RPMI7951 (cell line): ENCODE data around the gene CACNA1I. TPM values are rescaled to one million over a fixed set of nuclear protein-coding genes. Genes with fewer than 3 reads are reported as not detected.
A peak's percentile ranks its signal among the peaks of the same experiment; 100 is the strongest.
"Not testable (repeated sequence)": the region's sequence is repeated elsewhere in the genome, so short reads cannot be mapped to it uniquely, and the experiment has no call there.

ENCODE experiments used
- DNase-seq: peaks from one replicate; pipeline ENCODE4 v3.0.0-alpha.2; 2012; ENCODE audit warnings: low read depth
- total RNA-seq: library from RNA; depleted of rRNA; stranded (reverse); fragments of >200 nt; shearing (Covaris generic); gene quantifications from 2 replicates; pipeline ENCODE4 v1.2.3, GENCODE V29; 2014; rRNA removed

The CACNA1I gene
- total RNA-seq, result not detected in 2 replicates

- no peak for DNase-seq
Measured at GRCh38 chr22:39570665-39571064, at the start of gene CACNA1I. Gene CACNA1I (plus strand): TSS chr22:39570753. CDS start chr22:39570753, 0 bp downstream.

GRCh38 chr22:39521106-39521885 lies 49.3 kb upstream of the CACNA1I start:
- not testable (repeated sequence) for DNase-seq

GRCh38 chr22:39522091-39522490 lies 48.5 kb upstream of the CACNA1I start:
- not testable (repeated sequence) for DNase-seq

- DNase-seq, result peak; percentile 56
Measured at GRCh38 chr22:39522567-39523300, 47.8 kb upstream of the CACNA1I start.

- DNase-seq, result peak; percentile 37
Measured at GRCh38 chr22:39524089-39524752, 46.3 kb upstream of the CACNA1I start.

GRCh38 chr22:39524753-39525657 lies 45.5 kb upstream of the CACNA1I start:
- no peak for DNase-seq

- DNase-seq, result no peak
Measured at GRCh38 chr22:39525658-39525975, 44.9 kb upstream of the CACNA1I start.

- no peak for DNase-seq
Measured at GRCh38 chr22:39526736-39527171, 43.8 kb upstream of the CACNA1I start.

GRCh38 chr22:39527481-39527961 lies 43.0 kb upstream of the CACNA1I start:
- no peak for DNase-seq

GRCh38 chr22:39528080-39528661 lies 42.4 kb upstream of the CACNA1I start:
- DNase-seq, result peak; percentile 37

- peak; percentile 79 for DNase-seq
Measured at GRCh38 chr22:39528681-39529486, 41.7 kb upstream of the CACNA1I start.

GRCh38 chr22:39529487-39529851 lies 41.1 kb upstream of the CACNA1I start:
- no peak for DNase-seq

- no peak for DNase-seq
Measured at GRCh38 chr22:39530116-39530515, 40.4 kb upstream of the CACNA1I start.

GRCh38 chr22:39530692-39531331 lies 39.7 kb upstream of the CACNA1I start:
- peak; percentile 24 for DNase-seq

GRCh38 chr22:39532215-39533073 lies 38.1 kb upstream of the CACNA1I start, which contains the start of gene RPS19BP1:
Gene RPS19BP1 (minus strand): TSS chr22:39532748. CDS start chr22:39532738, 10 bp downstream.
- peak; percentile 97 for DNase-seq

GRCh38 chr22:39534092-39534506 lies 36.5 kb upstream of the CACNA1I start:
- DNase-seq, result no peak

- peak; percentile 51 for DNase-seq
Measured at GRCh38 chr22:39534591-39535356, 35.8 kb upstream of the CACNA1I start.

GRCh38 chr22:39535357-39535725 lies 35.2 kb upstream of the CACNA1I start:
- no peak for DNase-seq
